PC-9 (cell line): ENCODE data around the gene GULP1. TPM values are rescaled to one million over a fixed set of nuclear protein-coding genes. Genes with fewer than 3 reads are reported as not detected.

Experiments used
- BruUV-seq: library from RNA; stranded (reverse); fragments of 400-500 nt; replicated peaks from 2 replicates; lab custom pipeline; 2021; lab: Mats Ljungman, UMichigan
- CTCF ChIA-PET: fragments of 300-600 bp; sonication (Branson Sonifier 250); formaldehyde crosslinking; loops from one replicate; lab custom pipeline; 2022; ENCODE audit warnings: antibody characterized with exemption; lab: Charles Lee
- POLR2A ChIA-PET: fragments of 300-600 bp; sonication (Branson Sonifier 250); formaldehyde crosslinking; loops from one replicate; lab custom pipeline; 2022; ENCODE audit warnings: antibody characterized with exemption; ENCODE audit not compliant: unreplicated experiment; lab: Charles Lee
- DNase-seq, 2 experiments: peaks; one replicate each; pipeline versions ENCODE4 v3.0.0 to v3.0.0-alpha.2; 2015 to 2022; ENCODE audit warnings: mixed read lengths in 1 of 2
- H2AFZ ChIP-seq: fragments of 200-600 bp; sonication (generic); 2 replicates; pipeline ENCODE4 v1.8.1; 2017; ENCODE audit warnings: antibody characterized with exemption
- H3F3A ChIP-seq: fragments of 200-600 bp; sonication (generic); 2 replicates; pipeline ENCODE4 v1.8.1; 2017; ENCODE audit warnings: antibody characterized with exemption, mild to moderate bottlenecking, low read depth; ENCODE audit not compliant: insufficient read depth
- H3K27ac ChIP-seq: fragments of 200-600 bp; sonication (generic); 2 replicates; pipeline ENCODE4 v1.6.1; 2016; ENCODE audit warnings: mixed run types
- H3K27me3 ChIP-seq: fragments of 200-600 bp; sonication (generic); 2 replicates; pipeline ENCODE4 v1.6.1; 2016; ENCODE audit warnings: low read depth, mixed run types; ENCODE audit not compliant: insufficient read depth
- H3K36me3 ChIP-seq: fragments of 200-600 bp; sonication (generic); 2 replicates; pipeline ENCODE4 v1.6.1; 2016; ENCODE audit warnings: low read depth, mixed run types
- H3K4me1 ChIP-seq: fragments of 200-600 bp; sonication (generic); replicated peaks from 2 replicates; pipeline ENCODE4 v1.6.1; 2016; ENCODE audit warnings: mixed run types; ENCODE audit not compliant: insufficient read depth
- H3K4me2 ChIP-seq: fragments of 200-600 bp; sonication (generic); 2 replicates; pipeline ENCODE4 v1.6.1; 2017; ENCODE audit warnings: mixed run types
- H3K4me3 ChIP-seq: fragments of 200-600 bp; sonication (generic); 2 replicates; pipeline ENCODE4 v1.6.1; 2016; ENCODE audit warnings: mixed run types
- H3K79me2 ChIP-seq: fragments of 200-600 bp; sonication (generic); 2 replicates; pipeline ENCODE4 v1.6.1; 2017; ENCODE audit warnings: low read depth, mixed run types
- H3K9me2 ChIP-seq: fragments of 200-600 bp; sonication (generic); 2 replicates; pipeline ENCODE4 v1.8.1; 2017; ENCODE audit warnings: mild to moderate bottlenecking; ENCODE audit not compliant: insufficient read depth
- H3K9me3 ChIP-seq: fragments of 200-600 bp; sonication (generic); 2 replicates; pipeline ENCODE4 v1.8.1; 2016; ENCODE audit warnings: low read depth; ENCODE audit not compliant: insufficient read depth
- H4K20me1 ChIP-seq: fragments of 200-600 bp; sonication (generic); 2 replicates; pipeline ENCODE4 v1.8.1; 2017; ENCODE audit not compliant: insufficient read depth
- EZH2 ChIP-seq: fragments of 200-600 bp; sonication (generic); IDR thresholded peaks from 2 replicates; pipeline ENCODE4 v1.8.0; 2017; ENCODE audit warnings: antibody characterized with exemption, low read depth
- intact Hi-C: fragments of 100-400 bp; cut with micrococcal nuclease; formaldehyde crosslinking; loops from one replicate; pipeline ENCODE4 v1.10.0; 2022; ENCODE audit not compliant: unreplicated experiment
- total RNA-seq: library from RNA; stranded (reverse); gene quantifications from 2 replicates; pipeline ENCODE4 v1.2.3, GENCODE V29; 2021
- TF ChIP-seq, protein P1 (sequence below): fragments of 200-600 bp; sonication (generic); conservative IDR thresholded peaks from 2 replicates; pipeline ENCODE4 v1.6.1; 2017; ENCODE audit warnings: mixed run types, antibody characterized with exemption, mild to moderate bottlenecking, moderate library complexity

The GULP1 gene
- total RNA-seq, 1 experiment from 2014 or later = 38.0 TPM

DNA sequence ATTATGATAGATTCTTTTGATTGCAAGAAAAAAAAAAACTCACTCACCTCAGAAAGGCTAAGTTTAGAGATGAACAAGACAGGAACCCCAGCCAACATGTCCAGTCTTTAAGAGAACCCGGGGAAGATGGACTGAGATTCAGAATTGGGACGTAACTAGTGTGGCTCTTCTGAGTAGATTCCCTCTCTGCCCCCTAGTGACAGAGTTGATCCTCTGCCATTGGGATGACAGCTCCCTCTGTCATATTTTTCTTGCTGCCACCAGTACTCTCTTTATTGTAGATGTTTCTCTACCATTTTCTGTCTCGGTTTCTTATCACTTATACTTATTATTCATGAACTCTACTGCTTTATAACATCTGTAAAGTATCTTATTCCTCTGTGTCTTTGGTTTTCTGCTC, 77.7 kb downstream of the GULP1 start:
- Histone ChIP-seq H3K27ac (no peak overlapping the region), H3K9me2 (no peaks in the 10 kb centered on the region), H3F3A (no peaks in the 10 kb centered on the region), H4K20me1 (no peaks in the 10 kb centered on the region), H3K4me1 (no peaks in the 10 kb centered on the region), H3K36me3 (no peaks in the 10 kb centered on the region), H3K27me3 (no peaks in the 10 kb centered on the region), H3K4me3 (no peak overlapping the region), H3K79me2 (no peaks in the 10 kb centered on the region), H2AFZ (no peak overlapping the region), H3K4me2 (no peak overlapping the region), H3K9me3 (no peaks in the 10 kb centered on the region)
- TF ChIP-seq, protein P1, sequence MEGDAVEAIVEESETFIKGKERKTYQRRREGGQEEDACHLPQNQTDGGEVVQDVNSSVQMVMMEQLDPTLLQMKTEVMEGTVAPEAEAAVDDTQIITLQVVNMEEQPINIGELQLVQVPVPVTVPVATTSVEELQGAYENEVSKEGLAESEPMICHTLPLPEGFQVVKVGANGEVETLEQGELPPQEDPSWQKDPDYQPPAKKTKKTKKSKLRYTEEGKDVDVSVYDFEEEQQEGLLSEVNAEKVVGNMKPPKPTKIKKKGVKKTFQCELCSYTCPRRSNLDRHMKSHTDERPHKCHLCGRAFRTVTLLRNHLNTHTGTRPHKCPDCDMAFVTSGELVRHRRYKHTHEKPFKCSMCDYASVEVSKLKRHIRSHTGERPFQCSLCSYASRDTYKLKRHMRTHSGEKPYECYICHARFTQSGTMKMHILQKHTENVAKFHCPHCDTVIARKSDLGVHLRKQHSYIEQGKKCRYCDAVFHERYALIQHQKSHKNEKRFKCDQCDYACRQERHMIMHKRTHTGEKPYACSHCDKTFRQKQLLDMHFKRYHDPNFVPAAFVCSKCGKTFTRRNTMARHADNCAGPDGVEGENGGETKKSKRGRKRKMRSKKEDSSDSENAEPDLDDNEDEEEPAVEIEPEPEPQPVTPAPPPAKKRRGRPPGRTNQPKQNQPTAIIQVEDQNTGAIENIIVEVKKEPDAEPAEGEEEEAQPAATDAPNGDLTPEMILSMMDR = peak; percentile 62
- TF ChIP-seq EZH2 = no peak
- intact Hi-C loops = no loop called here
- DNase-seq = no peak
- CTCF ChIA-PET = interaction anchor here (0.6 kb wide), 1 partner anchor 432 kb away, joined by 10 read pairs; no protein-coding TSS in a partner anchor
- POLR2A ChIA-PET = no interaction called here
- no TSS peak for BruUV-seq

DNA sequence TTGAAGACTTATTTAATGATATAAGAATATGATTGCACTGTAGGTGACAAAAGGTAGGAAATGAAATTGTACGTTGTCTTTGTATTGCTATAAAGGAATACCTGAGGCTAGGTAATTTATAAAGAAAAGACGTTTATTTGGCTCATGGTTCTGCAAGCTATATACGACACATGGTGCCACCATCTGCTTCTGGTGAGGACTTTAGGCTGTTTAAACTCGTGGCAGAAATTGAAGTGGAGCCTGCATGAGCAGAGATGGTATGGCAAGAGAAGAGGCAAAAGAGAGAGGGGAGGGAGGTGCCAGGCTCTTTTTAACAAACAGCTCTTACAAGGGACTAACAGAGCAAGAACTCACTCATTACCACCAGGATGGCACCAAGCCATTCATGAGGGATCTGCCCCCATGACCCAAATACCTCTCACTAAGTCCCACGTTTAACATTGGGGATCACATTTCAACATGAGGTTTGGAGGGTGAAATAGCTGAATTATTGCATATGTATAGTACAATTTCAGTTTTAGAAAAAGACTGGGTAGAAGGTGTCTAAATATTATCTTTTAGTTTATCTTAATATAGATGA, 86.8 kb downstream of the GULP1 start:
- Histone ChIP-seq H3K4me1 (peaks cover 13% of the 10 kb centered on the region; the same call in 1 of the 2 replicates), H3K4me3 (no peak overlapping the region), H3F3A (no peaks in the 10 kb centered on the region), H3K9me3 (no peaks in the 10 kb centered on the region), H2AFZ (no peak overlapping the region), H3K27ac (no peak overlapping the region), H4K20me1 (no peaks in the 10 kb centered on the region), H3K79me2 (no peaks in the 10 kb centered on the region), H3K4me2 (no peak overlapping the region), H3K36me3 (no peaks in the 10 kb centered on the region), H3K27me3 (no peaks in the 10 kb centered on the region), H3K9me2 (no peaks in the 10 kb centered on the region)
- ChIA-PET CTCF (no interaction called here), POLR2A (no interaction called here)
- no peak for DNase-seq
- no TSS peak for BruUV-seq
- TF ChIP-seq EZH2 = no peak
- TF ChIP-seq, protein P1 = no peak
- intact Hi-C loops = no loop called here

DNA sequence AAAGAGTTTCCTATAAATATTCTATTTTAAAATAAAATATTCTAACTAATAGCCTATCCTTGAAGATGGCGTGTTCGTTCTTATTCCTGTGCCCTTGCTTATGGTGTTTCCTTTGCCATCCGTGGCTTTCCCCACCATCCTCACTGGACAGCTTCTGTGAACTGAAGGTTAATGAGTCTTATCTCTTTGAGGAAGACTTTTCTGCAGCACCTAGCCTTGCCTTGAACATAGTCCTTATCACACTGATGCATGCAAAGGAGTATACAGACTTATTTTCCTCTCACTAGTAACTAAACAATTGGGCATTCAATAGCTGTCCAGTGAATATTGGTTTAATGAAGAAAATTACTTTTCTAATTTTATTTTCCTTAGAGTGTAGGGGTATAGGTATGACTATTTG, 88.1 kb downstream of the GULP1 start:
- no peaks in the 10 kb centered on the region for H3K9me3 ChIP-seq
- CTCF ChIA-PET = no interaction called here
- H3F3A ChIP-seq = no peaks in the 10 kb centered on the region
- no peaks in the 10 kb centered on the region for H3K36me3 ChIP-seq
- H3K4me3 ChIP-seq = no peak overlapping the region
- no peaks in the 10 kb centered on the region for H4K20me1 ChIP-seq
- H3K79me2 ChIP-seq = no peaks in the 10 kb centered on the region
- intact Hi-C loops = no loop called here
- no peak overlapping the region for H3K27ac ChIP-seq
- H3K4me1 ChIP-seq = peaks cover 13% of the 10 kb centered on the region; the same call in 1 of the 2 replicates
- TF ChIP-seq, protein P1 = no peak
- POLR2A ChIA-PET = no interaction called here
- no peak overlapping the region for H3K4me2 ChIP-seq
- no peak for DNase-seq
- no peaks in the 10 kb centered on the region for H3K27me3 ChIP-seq
- BruUV-seq = no TSS peak
- no peak overlapping the region for H2AFZ ChIP-seq
- no peaks in the 10 kb centered on the region for H3K9me2 ChIP-seq
